Activated T-helper 2 cell treated with anti-CD3 and anti-CD28 coated beads, Interferon-gamma antibody, Interleukin-2, Interleukin-4, amounts not matched to agents 10 μg/mL and 5 μg/mL and 100 μg/mL, durations not matched to agents 14 hours and 24 hours and 36 hours (primary cell): ENCODE data around the gene MICAL2. TPM values are rescaled to one million over a fixed set of nuclear protein-coding genes. Genes with fewer than 3 reads are reported as not detected.

ENCODE experiments used
- DNase-seq: peaks from one replicate; pipeline ENCODE4 v3.0.0; 2021; ENCODE audit warnings: low spot score
- H3K27ac Mint-ChIP-seq: one replicate; pipeline ENCODE4 v1.8.0; 2021; ENCODE audit warnings: mixed read lengths
- H3K27me3 Mint-ChIP-seq: one replicate; pipeline ENCODE4 v1.8.0; 2021; ENCODE audit warnings: low read depth, mixed read lengths
- H3K36me3 Mint-ChIP-seq: one replicate; pipeline ENCODE4 v1.8.0; 2021; ENCODE audit warnings: low read depth, mixed read lengths
- H3K4me1 Mint-ChIP-seq: one replicate; pipeline ENCODE4 v1.8.0; 2021; ENCODE audit warnings: low read depth, mixed read lengths
- H3K4me3 Mint-ChIP-seq: one replicate; pipeline ENCODE4 v1.8.0; 2021; ENCODE audit warnings: low read depth, mild to moderate bottlenecking, moderate library complexity, mixed read lengths
- H3K9me3 Mint-ChIP-seq: one replicate; pipeline ENCODE4 v1.8.0; 2021; ENCODE audit warnings: mixed read lengths
- intact Hi-C: fragments of 100-400 bp; cut with micrococcal nuclease; formaldehyde crosslinking; loops from one replicate; pipeline ENCODE4 v1.15.1; 2023
- total RNA-seq: library from RNA; stranded (reverse); gene quantifications from 2 replicates; pipeline ENCODE4 v1.2.3, GENCODE V29; 2022

MICAL2 gene
- total RNA-seq, 1 donor from 2014 or later: 736 TPM

GRCh38 chr11:12232817-12233601 lies 122.6 kb downstream of the MICAL2 start:
- Mint-ChIP-seq H3K4me3 (no peak overlapping the region), H3K9me3 (no peaks in the 10 kb centered on the region), H3K27ac (peak overlapping the region; percentile 53), H3K27me3 (no peaks in the 10 kb centered on the region), H3K36me3 (peaks cover 97% of the 10 kb centered on the region), H3K4me1 (peaks cover 65% of the 10 kb centered on the region)
- no peak for DNase-seq
- intact Hi-C loops: no loop called here

GRCh38 chr11:12233602-12233925 lies 123.2 kb downstream of the MICAL2 start:
- peak overlapping the region; percentile 96 for H3K27ac Mint-ChIP-seq
- no peaks in the 10 kb centered on the region for H3K27me3 Mint-ChIP-seq
- peaks cover 97% of the 10 kb centered on the region for H3K36me3 Mint-ChIP-seq
- H3K4me3 Mint-ChIP-seq: no peak overlapping the region
- peaks cover 62% of the 10 kb centered on the region for H3K4me1 Mint-ChIP-seq
- no peak for DNase-seq
- intact Hi-C loops: no loop called here
- H3K9me3 Mint-ChIP-seq: no peaks in the 10 kb centered on the region

- H3K27ac Mint-ChIP-seq: peak overlapping the region; percentile 96
- H3K4me1 Mint-ChIP-seq: peaks cover 61% of the 10 kb centered on the region
- H3K27me3 Mint-ChIP-seq: no peaks in the 10 kb centered on the region
- no peak overlapping the region for H3K4me3 Mint-ChIP-seq
- DNase-seq: no peak
- no peaks in the 10 kb centered on the region for H3K9me3 Mint-ChIP-seq
- peaks cover 99% of the 10 kb centered on the region for H3K36me3 Mint-ChIP-seq
- intact Hi-C loops: no loop called here
Measured at GRCh38 chr11:12234221-12234620, 123.8 kb downstream of the MICAL2 start.

GRCh38 chr11:12235080-12235479 lies 124.7 kb downstream of the MICAL2 start:
- no peak overlapping the region for H3K4me3 Mint-ChIP-seq
- DNase-seq: no peak
- peak overlapping the region; percentile 96 for H3K27ac Mint-ChIP-seq
- peaks cover 99% of the 10 kb centered on the region for H3K36me3 Mint-ChIP-seq
- no peaks in the 10 kb centered on the region for H3K9me3 Mint-ChIP-seq
- intact Hi-C loops: loop anchor here (5.0 kb wide), 1 partner anchor 47 kb away; no protein-coding TSS in a partner anchor
- H3K27me3 Mint-ChIP-seq: no peaks in the 10 kb centered on the region
- peaks cover 62% of the 10 kb centered on the region for H3K4me1 Mint-ChIP-seq

GRCh38 chr11:12235553-12235946 lies 125.2 kb downstream of the MICAL2 start:
- peak overlapping the region; percentile 33 for H3K4me3 Mint-ChIP-seq
- DNase-seq: no peak
- peaks cover 99% of the 10 kb centered on the region for H3K36me3 Mint-ChIP-seq
- no peaks in the 10 kb centered on the region for H3K9me3 Mint-ChIP-seq
- intact Hi-C loops: loop anchor here (5.0 kb wide), 1 partner anchor 47 kb away; no protein-coding TSS in a partner anchor
- peak overlapping the region; percentile 96 for H3K27ac Mint-ChIP-seq
- H3K27me3 Mint-ChIP-seq: no peaks in the 10 kb centered on the region
- peaks cover 57% of the 10 kb centered on the region for H3K4me1 Mint-ChIP-seq

- H3K27me3 Mint-ChIP-seq: no peaks in the 10 kb centered on the region
- no peaks in the 10 kb centered on the region for H3K9me3 Mint-ChIP-seq
- H3K4me3 Mint-ChIP-seq: peak overlapping the region; percentile 33
- intact Hi-C loops: loop anchor here (1.0 to 5.0 kb wide), 9 partner anchors 12 to 189 kb away; partner anchors contain the start of gene MICAL2
- H3K36me3 Mint-ChIP-seq: peaks cover 99% of the 10 kb centered on the region
- H3K4me1 Mint-ChIP-seq: peaks cover 57% of the 10 kb centered on the region
- H3K27ac Mint-ChIP-seq: peak overlapping the region; percentile 96
- DNase-seq: peak; percentile 67
Measured at GRCh38 chr11:12235947-12236743, 125.8 kb downstream of the MICAL2 start.

GRCh38 chr11:12236744-12237101 lies 126.3 kb downstream of the MICAL2 start:
- peaks cover 99% of the 10 kb centered on the region for H3K36me3 Mint-ChIP-seq
- peak overlapping the region; percentile 96 for H3K27ac Mint-ChIP-seq
- H3K9me3 Mint-ChIP-seq: no peaks in the 10 kb centered on the region
- H3K4me3 Mint-ChIP-seq: no peak overlapping the region
- H3K27me3 Mint-ChIP-seq: no peaks in the 10 kb centered on the region
- H3K4me1 Mint-ChIP-seq: peaks cover 58% of the 10 kb centered on the region
- intact Hi-C loops: loop anchor here (1.0 to 5.0 kb wide), 9 partner anchors 12 to 189 kb away; partner anchors contain the start of gene MICAL2
- no peak for DNase-seq

- Mint-ChIP-seq H3K27ac (no peak overlapping the region), H3K36me3 (peaks cover 98% of the 10 kb centered on the region), H3K4me1 (peaks cover 60% of the 10 kb centered on the region), H3K4me3 (no peak overlapping the region), H3K9me3 (no peaks in the 10 kb centered on the region), H3K27me3 (no peaks in the 10 kb centered on the region)
- DNase-seq: no peak
- intact Hi-C loops: loop anchor here (2.0 to 5.0 kb wide), 2 partner anchors 45 to 151 kb away; no protein-coding TSS in a partner anchor
Measured at GRCh38 chr11:12237381-12237784, 127.0 kb downstream of the MICAL2 start.

- peaks cover 99% of the 10 kb centered on the region for H3K36me3 Mint-ChIP-seq
- intact Hi-C loops: loop anchor here (5.0 kb wide), 1 partner anchor 44 kb away; no protein-coding TSS in a partner anchor
- peaks cover 61% of the 10 kb centered on the region for H3K4me1 Mint-ChIP-seq
- no peaks in the 10 kb centered on the region for H3K27me3 Mint-ChIP-seq
- no peak for DNase-seq
- H3K4me3 Mint-ChIP-seq: no peak overlapping the region
- H3K9me3 Mint-ChIP-seq: no peaks in the 10 kb centered on the region
- peak overlapping the region; percentile 2 for H3K27ac Mint-ChIP-seq
Measured at GRCh38 chr11:12238420-12238819, 128.0 kb downstream of the MICAL2 start.

GRCh38 chr11:12239396-12239795 lies 129.0 kb downstream of the MICAL2 start:
- H3K9me3 Mint-ChIP-seq: no peaks in the 10 kb centered on the region
- peaks cover 58% of the 10 kb centered on the region for H3K4me1 Mint-ChIP-seq
- H3K27me3 Mint-ChIP-seq: no peaks in the 10 kb centered on the region
- H3K4me3 Mint-ChIP-seq: no peak overlapping the region
- intact Hi-C loops: loop anchor here (5.0 kb wide), 1 partner anchor 43 kb away; no protein-coding TSS in a partner anchor
- peaks cover 99% of the 10 kb centered on the region for H3K36me3 Mint-ChIP-seq
- no peak for DNase-seq
- no peak overlapping the region for H3K27ac Mint-ChIP-seq

- intact Hi-C loops: loop anchor here (5.0 kb wide), 1 partner anchor 42 kb away; no protein-coding TSS in a partner anchor
- Mint-ChIP-seq H3K27ac (peak overlapping the region; percentile 47), H3K36me3 (peaks cover 99% of the 10 kb centered on the region)
Measured at GRCh38 chr11:12239804-12240371, 129.5 kb downstream of the MICAL2 start.

GRCh38 chr11:12240677-12241076 lies 130.3 kb downstream of the MICAL2 start:
- no peaks in the 10 kb centered on the region for H3K27me3 Mint-ChIP-seq
- H3K4me1 Mint-ChIP-seq: peaks cover 45% of the 10 kb centered on the region
- peaks cover 99% of the 10 kb centered on the region for H3K36me3 Mint-ChIP-seq
- intact Hi-C loops: no loop called here
- H3K27ac Mint-ChIP-seq: peak overlapping the region; percentile 67
- H3K4me3 Mint-ChIP-seq: no peak overlapping the region
- H3K9me3 Mint-ChIP-seq: no peaks in the 10 kb centered on the region
- no peak for DNase-seq

More at GRCh38 chr11:12239804-12240371, 129.5 kb downstream of the MICAL2 start:
- Mint-ChIP-seq H3K4me3 (no peak overlapping the region), H3K4me1 (peaks cover 53% of the 10 kb centered on the region), H3K9me3 (no peaks in the 10 kb centered on the region), H3K27me3 (no peaks in the 10 kb centered on the region)
- no peak for DNase-seq
